HepG2 (cell line): ENCODE data around the gene FOXN3. TPM values are rescaled to one million over a fixed set of nuclear protein-coding genes. Genes with fewer than 3 reads are reported as not detected.

Experiments used
- ATF3 ChIP-seq: sonication (generic); formaldehyde crosslinking; IDR thresholded peaks from 2 replicates; pipeline ENCODE4 v1.4.0; 2020; ENCODE audit warnings: missing genetic modification reagents
- FOXA3 ChIP-seq: IDR thresholded peaks from 2 replicates; pipeline ENCODE4 v1.6.1; 2016; ENCODE audit warnings: missing genetic modification reagents, missing compliant biosample characterization
- GATAD2A ChIP-seq: IDR thresholded peaks from 2 replicates; pipeline ENCODE4 v1.6.1; 2016
- KLF13 ChIP-seq: sonication (generic); formaldehyde crosslinking; IDR thresholded peaks from 2 replicates; pipeline ENCODE4 v1.4.0; 2020; ENCODE audit warnings: mild to moderate bottlenecking, missing genetic modification reagents
- MAX ChIP-seq: IDR thresholded peaks from 2 replicates; pipeline ENCODE4 v1.6.1; 2012; ENCODE audit warnings: inconsistent platforms
- MAZ ChIP-seq, 2 experiments: sonication (generic) in 1 of 2; formaldehyde crosslinking in 1 of 2; IDR thresholded peaks; 2 replicates each; pipeline versions ENCODE4 v1.5.0 to v1.6.1; 2012 to 2020; ENCODE audit warnings: low read depth in 2 of 2, mild to moderate bottlenecking in 2 of 2, borderline replicate concordance in 1 of 2, improper control_type of control experiment in 1 of 2, low read length in 1 of 2, missing genetic modification reagents in 1 of 2, moderate library complexity in 1 of 2
- SAP130 ChIP-seq: IDR thresholded peaks from 2 replicates; pipeline ENCODE4 v1.6.1; 2016; ENCODE audit warnings: low read depth
- TEAD3 ChIP-seq: optimal IDR thresholded peaks from 2 replicates; pipeline ENCODE3; 2016; ENCODE audit warnings: borderline replicate concordance
- TFDP1 ChIP-seq: IDR thresholded peaks from 2 replicates; pipeline ENCODE4 v1.6.1; 2016; ENCODE audit warnings: missing compliant biosample characterization, missing genetic modification reagents, borderline replicate concordance
- ZBTB8A ChIP-seq: sonication (generic); formaldehyde crosslinking; IDR thresholded peaks from 2 replicates; pipeline ENCODE4 v1.4.0; 2020; ENCODE audit warnings: mild to moderate bottlenecking, low read depth, missing genetic modification reagents, borderline replicate concordance
- ZNF160 ChIP-seq: sonication (generic); formaldehyde crosslinking; IDR thresholded peaks from 2 replicates; pipeline ENCODE4 v1.8.0; 2022; ENCODE audit warnings: mild to moderate bottlenecking, inconsistent platforms, missing genetic modification reagents
- ZNF18 ChIP-seq: sonication (generic); formaldehyde crosslinking; IDR thresholded peaks from 2 replicates; pipeline ENCODE4 v1.8.0; 2022; ENCODE audit warnings: mild to moderate bottlenecking, missing genetic modification reagents; ENCODE audit not compliant: insufficient replicate concordance
- ZNF44 ChIP-seq: sonication (generic); formaldehyde crosslinking; IDR thresholded peaks from 2 replicates; pipeline ENCODE4 v1.5.1; 2020; ENCODE audit warnings: mild to moderate bottlenecking, missing genetic modification reagents
- ZSCAN31 ChIP-seq: sonication (generic); formaldehyde crosslinking; IDR thresholded peaks from 2 replicates; pipeline ENCODE4 v1.5.0; 2020; ENCODE audit warnings: low read depth, mild to moderate bottlenecking, missing genetic modification reagents
- polyA plus RNA-seq, 8 experiments: library from polyadenylated mRNA; depleted of rRNA in 3 of 8; stranded (reverse) in 7 of 8; unstranded in 1 of 8; fragments of >200 nt; fragmentation: Illumina TruSeq in 4 of 8; extraction: Trizol in 4 of 8; gene quantifications; 2 replicates each; pipeline versions ENCODE4 v1.2.1 to v1.2.3, GENCODE V29; 2011 to 2016; ENCODE audit warnings: low read depth in 4 of 8, missing spikeins in 1 of 8, mixed read lengths in 1 of 8; ENCODE audit not compliant: insufficient read depth in 1 of 8
- total RNA-seq, 5 experiments: library from RNA; depleted of rRNA; stranded (reverse); fragments of >200 nt; fragmentation: Illumina TruSeq; extraction: Trizol; gene quantifications; 2 replicates each; pipeline ENCODE4 v1.2.3, GENCODE V29; 2016; ENCODE audit warnings: low read depth in 1 of 5
- TF ChIP-seq, protein P1 (sequence below): sonication (generic); formaldehyde crosslinking; IDR thresholded peaks from 2 replicates; pipeline ENCODE4 v1.8.1; 2022; ENCODE audit warnings: mild to moderate bottlenecking, missing genetic modification reagents
- TF ChIP-seq, protein P2 (sequence below): IDR thresholded peaks from 2 replicates; pipeline ENCODE4 v1.6.1; 2016; ENCODE audit warnings: low read depth
- TF ChIP-seq, protein P3 (sequence below): sonication (generic); formaldehyde crosslinking; IDR thresholded peaks from 2 replicates; pipeline ENCODE4 v1.4.0; 2020; ENCODE audit warnings: missing genetic modification reagents, borderline replicate concordance

The FOXN3 gene
- total and polyA plus RNA-seq, 2 of the 13 experiments (the other 11 are each of a cell fraction or from before 2014, with no cell fraction given): 32.4 to 70.2 TPM

DNA sequence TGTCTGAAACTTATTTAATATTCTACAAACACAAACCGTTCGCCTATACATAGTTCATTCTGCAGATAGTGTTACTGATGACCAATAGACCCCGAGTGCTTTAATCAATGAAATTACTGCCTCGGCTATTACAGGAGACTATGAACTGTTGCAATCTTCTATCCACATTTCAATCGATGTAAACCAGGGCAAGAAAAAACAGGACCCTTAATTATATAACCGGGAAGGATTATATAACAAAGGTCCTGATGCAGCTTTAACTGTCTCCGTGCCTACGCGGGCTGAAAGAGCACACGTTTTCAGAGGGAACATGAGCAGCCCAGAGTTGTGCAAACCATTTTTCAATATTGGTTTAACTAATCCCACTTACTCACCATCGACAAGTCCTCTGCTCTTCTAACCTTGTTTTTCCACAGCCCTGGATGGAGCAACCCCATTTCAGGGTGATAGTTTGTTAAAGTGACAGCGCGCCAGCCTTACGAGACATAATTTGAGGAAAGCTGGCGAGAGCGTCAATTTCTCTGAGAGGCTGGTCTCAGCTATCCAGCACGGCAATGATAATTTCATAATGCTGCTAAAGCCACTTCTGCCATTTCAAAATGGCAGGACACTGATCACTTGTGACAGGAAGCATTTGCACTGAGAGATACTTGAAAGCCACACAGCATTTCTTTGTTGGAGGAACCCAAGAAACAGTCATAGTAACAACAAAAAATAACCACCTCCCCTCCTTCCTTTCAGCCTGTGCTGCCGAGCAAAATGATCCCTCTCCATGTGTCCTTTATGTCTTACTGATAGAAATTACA lies 184.6 kb downstream of the FOXN3 start (continued):
- TF ChIP-seq MAZ (IDR thresholded peaks at IDR 0.05; ENCODE audit: borderline replicate concordance, low read depth, low read length) (no peak), MAZ (CRISPR knock-in tag; IDR thresholded peaks at IDR 0.05; ENCODE audit: low read depth) (peak; percentile 70), FOXA3 (CRISPR knock-in tag) (peak; percentile 92), MAX (peak; percentile 64), ZBTB8A (CRISPR knock-in tag) (no peak), KLF13 (no peak), TFDP1 (peak; percentile 45; the same call in 1 of the 2 replicates), ZNF44 (CRISPR knock-in tag) (no peak), SAP130 (CRISPR knock-in tag) (peak; percentile 89), GATAD2A (peak; percentile 95), TEAD3 (CRISPR knock-in tag) (peak; percentile 50), ATF3 (CRISPR knock-in tag) (peak; percentile 37; the same call in 1 of the 2 replicates), ZNF160 (CRISPR knock-in tag) (no peak), ZSCAN31 (CRISPR knock-in tag) (peak; percentile 63; the same call in 1 of the 2 replicates), ZNF18 (no peak)
- TF ChIP-seq, protein P1, sequence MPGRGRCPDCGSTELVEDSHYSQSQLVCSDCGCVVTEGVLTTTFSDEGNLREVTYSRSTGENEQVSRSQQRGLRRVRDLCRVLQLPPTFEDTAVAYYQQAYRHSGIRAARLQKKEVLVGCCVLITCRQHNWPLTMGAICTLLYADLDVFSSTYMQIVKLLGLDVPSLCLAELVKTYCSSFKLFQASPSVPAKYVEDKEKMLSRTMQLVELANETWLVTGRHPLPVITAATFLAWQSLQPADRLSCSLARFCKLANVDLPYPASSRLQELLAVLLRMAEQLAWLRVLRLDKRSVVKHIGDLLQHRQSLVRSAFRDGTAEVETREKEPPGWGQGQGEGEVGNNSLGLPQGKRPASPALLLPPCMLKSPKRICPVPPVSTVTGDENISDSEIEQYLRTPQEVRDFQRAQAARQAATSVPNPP: no peak
- TF ChIP-seq, protein P2, sequence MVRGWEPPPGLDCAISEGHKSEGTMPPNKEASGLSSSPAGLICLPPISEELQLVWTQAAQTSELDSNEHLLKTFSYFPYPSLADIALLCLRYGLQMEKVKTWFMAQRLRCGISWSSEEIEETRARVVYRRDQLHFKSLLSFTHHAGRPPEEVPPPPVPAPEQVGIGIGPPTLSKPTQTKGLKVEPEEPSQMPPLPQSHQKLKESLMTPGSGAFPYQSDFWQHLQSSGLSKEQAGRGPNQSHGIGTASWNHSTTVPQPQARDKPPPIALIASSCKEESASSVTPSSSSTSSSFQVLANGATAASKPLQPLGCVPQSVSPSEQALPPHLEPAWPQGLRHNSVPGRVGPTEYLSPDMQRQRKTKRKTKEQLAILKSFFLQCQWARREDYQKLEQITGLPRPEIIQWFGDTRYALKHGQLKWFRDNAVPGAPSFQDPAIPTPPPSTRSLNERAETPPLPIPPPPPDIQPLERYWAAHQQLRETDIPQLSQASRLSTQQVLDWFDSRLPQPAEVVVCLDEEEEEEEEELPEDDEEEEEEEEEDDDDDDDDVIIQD: peak; percentile 86; the same call in 1 of the 2 replicates
- TF ChIP-seq, protein P3, sequence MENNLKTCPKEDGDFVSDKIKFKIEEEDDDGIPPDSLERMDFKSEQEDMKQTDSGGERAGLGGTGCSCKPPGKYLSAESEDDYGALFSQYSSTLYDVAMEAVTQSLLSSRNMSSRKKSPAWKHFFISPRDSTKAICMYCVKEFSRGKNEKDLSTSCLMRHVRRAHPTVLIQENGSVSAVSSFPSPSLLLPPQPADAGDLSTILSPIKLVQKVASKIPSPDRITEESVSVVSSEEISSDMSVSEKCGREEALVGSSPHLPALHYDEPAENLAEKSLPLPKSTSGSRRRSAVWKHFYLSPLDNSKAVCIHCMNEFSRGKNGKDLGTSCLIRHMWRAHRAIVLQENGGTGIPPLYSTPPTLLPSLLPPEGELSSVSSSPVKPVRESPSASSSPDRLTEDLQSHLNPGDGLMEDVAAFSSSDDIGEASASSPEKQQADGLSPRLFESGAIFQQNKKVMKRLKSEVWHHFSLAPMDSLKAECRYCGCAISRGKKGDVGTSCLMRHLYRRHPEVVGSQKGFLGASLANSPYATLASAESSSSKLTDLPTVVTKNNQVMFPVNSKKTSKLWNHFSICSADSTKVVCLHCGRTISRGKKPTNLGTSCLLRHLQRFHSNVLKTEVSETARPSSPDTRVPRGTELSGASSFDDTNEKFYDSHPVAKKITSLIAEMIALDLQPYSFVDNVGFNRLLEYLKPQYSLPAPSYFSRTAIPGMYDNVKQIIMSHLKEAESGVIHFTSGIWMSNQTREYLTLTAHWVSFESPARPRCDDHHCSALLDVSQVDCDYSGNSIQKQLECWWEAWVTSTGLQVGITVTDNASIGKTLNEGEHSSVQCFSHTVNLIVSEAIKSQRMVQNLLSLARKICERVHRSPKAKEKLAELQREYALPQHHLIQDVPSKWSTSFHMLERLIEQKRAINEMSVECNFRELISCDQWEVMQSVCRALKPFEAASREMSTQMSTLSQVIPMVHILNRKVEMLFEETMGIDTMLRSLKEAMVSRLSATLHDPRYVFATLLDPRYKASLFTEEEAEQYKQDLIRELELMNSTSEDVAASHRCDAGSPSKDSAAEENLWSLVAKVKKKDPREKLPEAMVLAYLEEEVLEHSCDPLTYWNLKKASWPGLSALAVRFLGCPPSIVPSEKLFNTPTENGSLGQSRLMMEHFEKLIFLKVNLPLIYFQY (CRISPR knock-in tag): peak; percentile 29; the same call in 1 of the 2 replicates
